ENCODE results near the gene EDA. TPM values are rescaled to one million over a fixed set of nuclear protein-coding genes. Genes with fewer than 3 reads are reported as not detected.

EDA gene
- total RNA-seq, 2 experiments from 2014 or later, result 4.2 to 5.1 TPM

GRCh38 chrX:70038515-70038914 is 422.6 kb downstream of the EDA start:
- intact Hi-C loops (cut with micrococcal nuclease), result no loop called here
- Mint-ChIP-seq H3K4me1 (ENCODE audit: low read depth) (no peaks in the 10 kb centered on the region), H3K9me3 (no peaks in the 10 kb centered on the region), H3K36me3 (ENCODE audit: low read depth) (no peaks in the 10 kb centered on the region), H3K27ac (no peak overlapping the region), H3K4me3 (no peak overlapping the region), H3K27me3 (ENCODE audit: low read depth) (no peaks in the 10 kb centered on the region)
- CTCF ChIA-PET, result interaction anchor here (0.7 kb wide), 1 partner anchor 36 kb away, joined by 4 read pairs; no protein-coding TSS in a partner anchor
- no peak for DNase-seq

GRCh38 chrX:70038951-70039350 is 423.0 kb downstream of the EDA start:
- Mint-ChIP-seq H3K9me3 (no peaks in the 10 kb centered on the region), H3K4me1 (ENCODE audit: low read depth) (no peaks in the 10 kb centered on the region)

GRCh38 chrX:70039758-70040157 is 423.8 kb downstream of the EDA start:
- DNase-seq, result no peak
- Mint-ChIP-seq H3K4me3 (no peak overlapping the region), H3K27me3 (ENCODE audit: low read depth) (no peaks in the 10 kb centered on the region), H3K9me3 (no peaks in the 10 kb centered on the region), H3K36me3 (ENCODE audit: low read depth) (no peaks in the 10 kb centered on the region), H3K27ac (no peak overlapping the region), H3K4me1 (ENCODE audit: low read depth) (no peaks in the 10 kb centered on the region)
- CTCF ChIA-PET, result interaction anchor here (1.2 kb wide), 1 partner anchor 10 kb away, joined by 3 read pairs; no protein-coding TSS in a partner anchor
- intact Hi-C loops (cut with micrococcal nuclease), result no loop called here

More at GRCh38 chrX:70038951-70039350, 423.0 kb downstream of the EDA start:
- no peak for DNase-seq
- Mint-ChIP-seq H3K27ac (no peak overlapping the region), H3K27me3 (ENCODE audit: low read depth) (no peaks in the 10 kb centered on the region), H3K4me3 (no peak overlapping the region), H3K36me3 (ENCODE audit: low read depth) (no peaks in the 10 kb centered on the region)
- CTCF ChIA-PET, result interaction anchor here (0.7 kb wide), 1 partner anchor 35 kb away, joined by 4 read pairs; no protein-coding TSS in a partner anchor
- intact Hi-C loops (cut with micrococcal nuclease), result no loop called here

- no peaks in the 10 kb centered on the region for H3K36me3 Mint-ChIP-seq (ENCODE audit: low read depth)
- H3K9me3 Mint-ChIP-seq, result no peaks in the 10 kb centered on the region
- no peak for DNase-seq
- no peak overlapping the region for H3K27ac Mint-ChIP-seq
- H3K27me3 Mint-ChIP-seq (ENCODE audit: low read depth), result no peaks in the 10 kb centered on the region
- intact Hi-C loops (cut with micrococcal nuclease), result no loop called here
- CTCF ChIA-PET, result interaction anchor here (0.9 to 1.0 kb wide), 2 partner anchors 9 to 56 kb away, joined by 4 read pairs; no protein-coding TSS in a partner anchor
- no peaks in the 10 kb centered on the region for H3K4me1 Mint-ChIP-seq (ENCODE audit: low read depth)
- H3K4me3 Mint-ChIP-seq, result no peak overlapping the region
Measured at GRCh38 chrX:70041993-70042392, 426.1 kb downstream of the EDA start.

GRCh38 chrX:70042399-70043371 is 426.8 kb downstream of the EDA start:
- DNase-seq, result no peak
- Mint-ChIP-seq H3K27me3 (ENCODE audit: low read depth) (no peaks in the 10 kb centered on the region), H3K9me3 (no peaks in the 10 kb centered on the region), H3K4me1 (ENCODE audit: low read depth) (no peaks in the 10 kb centered on the region), H3K4me3 (no peak overlapping the region), H3K27ac (no peak overlapping the region), H3K36me3 (ENCODE audit: low read depth) (no peaks in the 10 kb centered on the region)
- CTCF ChIA-PET, result interaction anchor here (0.9 kb wide), 1 partner anchor 55 kb away, joined by 4 read pairs; no protein-coding TSS in a partner anchor
- intact Hi-C loops (cut with micrococcal nuclease), result no loop called here

- DNase-seq, result no peak
- CTCF ChIA-PET, result no interaction called here
- no peaks in the 10 kb centered on the region for H3K9me3 Mint-ChIP-seq
- intact Hi-C loops (cut with micrococcal nuclease), result no loop called here
- no peaks in the 10 kb centered on the region for H3K4me1 Mint-ChIP-seq (ENCODE audit: low read depth)
- H3K27ac Mint-ChIP-seq, result no peak overlapping the region
- H3K36me3 Mint-ChIP-seq (ENCODE audit: low read depth), result no peaks in the 10 kb centered on the region
- no peak overlapping the region for H3K4me3 Mint-ChIP-seq
- H3K27me3 Mint-ChIP-seq (ENCODE audit: low read depth), result no peaks in the 10 kb centered on the region
Measured at GRCh38 chrX:70043685-70044084, 427.8 kb downstream of the EDA start.

GRCh38 chrX:70044541-70045245 is 428.8 kb downstream of the EDA start:
- DNase-seq, result no peak
- no peaks in the 10 kb centered on the region for H3K4me1 Mint-ChIP-seq (ENCODE audit: low read depth)
- no peaks in the 10 kb centered on the region for H3K36me3 Mint-ChIP-seq (ENCODE audit: low read depth)
- H3K27me3 Mint-ChIP-seq (ENCODE audit: low read depth), result no peaks in the 10 kb centered on the region
- no peak overlapping the region for H3K4me3 Mint-ChIP-seq
- no peaks in the 10 kb centered on the region for H3K9me3 Mint-ChIP-seq
- intact Hi-C loops (cut with micrococcal nuclease), result no loop called here
- H3K27ac Mint-ChIP-seq, result no peak overlapping the region
- CTCF ChIA-PET, result no interaction called here

- Mint-ChIP-seq H3K9me3 (no peaks in the 10 kb centered on the region), H3K27ac (no peak overlapping the region), H3K36me3 (ENCODE audit: low read depth) (no peaks in the 10 kb centered on the region), H3K27me3 (ENCODE audit: low read depth) (no peaks in the 10 kb centered on the region), H3K4me1 (ENCODE audit: low read depth) (no peaks in the 10 kb centered on the region), H3K4me3 (no peak overlapping the region)
- intact Hi-C loops (cut with micrococcal nuclease), result no loop called here
- CTCF ChIA-PET, result no interaction called here
- no peak for DNase-seq
Measured at GRCh38 chrX:70046978-70047377, 431.1 kb downstream of the EDA start.

GRCh38 chrX:70049406-70049805 is 433.5 kb downstream of the EDA start:
- Mint-ChIP-seq H3K27me3 (ENCODE audit: low read depth) (no peaks in the 10 kb centered on the region), H3K4me3 (no peak overlapping the region), H3K27ac (no peak overlapping the region), H3K36me3 (ENCODE audit: low read depth) (no peaks in the 10 kb centered on the region), H3K4me1 (ENCODE audit: low read depth) (no peaks in the 10 kb centered on the region), H3K9me3 (no peaks in the 10 kb centered on the region)
- DNase-seq, result no peak
- intact Hi-C loops (cut with micrococcal nuclease), result no loop called here
- CTCF ChIA-PET, result no interaction called here

- intact Hi-C loops (cut with micrococcal nuclease), result no loop called here
- CTCF ChIA-PET, result no interaction called here
Measured at GRCh38 chrX:70049925-70050324, 434.0 kb downstream of the EDA start, which contains the start of gene AWAT2. AWAT2 (minus strand) TSS chrX:70049938; CDS start chrX:70049932, 6 bp downstream.

GRCh38 chrX:70052895-70053615 is 437.1 kb downstream of the EDA start:
- no peak overlapping the region for H3K27ac Mint-ChIP-seq
- no peaks in the 10 kb centered on the region for H3K9me3 Mint-ChIP-seq
- H3K36me3 Mint-ChIP-seq (ENCODE audit: low read depth), result no peaks in the 10 kb centered on the region
- H3K27me3 Mint-ChIP-seq (ENCODE audit: low read depth), result no peaks in the 10 kb centered on the region
- H3K4me3 Mint-ChIP-seq, result no peak overlapping the region
- intact Hi-C loops (cut with micrococcal nuclease), result no loop called here
- DNase-seq, result no peak
- H3K4me1 Mint-ChIP-seq (ENCODE audit: low read depth), result no peaks in the 10 kb centered on the region
- CTCF ChIA-PET, result no interaction called here

More at GRCh38 chrX:70049925-70050324, 434.0 kb downstream of the EDA start, which contains the start of gene AWAT2:
- H3K9me3 Mint-ChIP-seq, result no peaks in the 10 kb centered on the region
- H3K27me3 Mint-ChIP-seq (ENCODE audit: low read depth), result no peaks in the 10 kb centered on the region
- H3K4me1 Mint-ChIP-seq (ENCODE audit: low read depth), result no peaks in the 10 kb centered on the region
- no peak for DNase-seq
- no peak within 1 kb of the TSS for H3K4me3 Mint-ChIP-seq
- no peak within 1 kb of the TSS for H3K27ac Mint-ChIP-seq
- no peaks in the 10 kb centered on the region for H3K36me3 Mint-ChIP-seq (ENCODE audit: low read depth)

- no peak for DNase-seq
- CTCF ChIA-PET, result no interaction called here
- intact Hi-C loops (cut with micrococcal nuclease), result no loop called here
- H3K4me3 Mint-ChIP-seq, result no peak overlapping the region
- no peaks in the 10 kb centered on the region for H3K4me1 Mint-ChIP-seq (ENCODE audit: low read depth)
- no peak overlapping the region for H3K27ac Mint-ChIP-seq
- H3K36me3 Mint-ChIP-seq (ENCODE audit: low read depth), result no peaks in the 10 kb centered on the region
- H3K9me3 Mint-ChIP-seq, result no peaks in the 10 kb centered on the region
- no peaks in the 10 kb centered on the region for H3K27me3 Mint-ChIP-seq (ENCODE audit: low read depth)
Measured at GRCh38 chrX:70054391-70054790, 438.5 kb downstream of the EDA start.

Data from activated naive CD4-positive, alpha-beta T cell treated with anti-CD3 and anti-CD28 coated beads for 36 hours (primary cell).